SK-N-SH treated with all-trans-retinoic acid at 6 μM for 48 hours (cell line): ENCODE data around the gene MEI4.
"Not testable (repeated sequence)": the region's sequence is repeated elsewhere in the genome, so short reads cannot be mapped to it uniquely, and the experiment has no call there.

Experiments used
- ATAC-seq: fragments of 200-7000 bp; cut with Tn5 transposase; 3 replicates; pipeline ENCODE4 v1.9.1; 2020; ENCODE audit warnings: mild to moderate bottlenecking, moderate library complexity
- ARNTL ChIP-seq: fragments of 450-650 bp; formaldehyde crosslinking; IDR thresholded peaks from 2 replicates; pipeline ENCODE4 v1.5.0; 2020; ENCODE audit warnings: low read depth, mild to moderate bottlenecking, moderate library complexity, borderline replicate concordance
- BACH2 ChIP-seq: fragments of 250-450 bp; sonication (Bioruptor Pico); IDR thresholded peaks from 2 replicates; pipeline ENCODE4 v1.9.0; 2021; ENCODE audit warnings: mild to moderate bottlenecking, borderline replicate concordance
- CREB5 ChIP-seq: fragments of 250-450 bp; sonication (Bioruptor Pico); IDR thresholded peaks from 2 replicates; pipeline ENCODE4 v1.5.1; 2020; ENCODE audit warnings: low read depth, mild to moderate bottlenecking, moderate library complexity
- CSDC2 ChIP-seq: fragments of 250-450 bp; sonication (Bioruptor Pico); IDR thresholded peaks from 2 replicates; pipeline ENCODE4 v1.5.0; 2020; ENCODE audit warnings: mild to moderate bottlenecking, moderate library complexity
- GLIS3 ChIP-seq: fragments of 250-450 bp; sonication (Bioruptor Pico); IDR thresholded peaks from 2 replicates; pipeline ENCODE4 v1.5.0; 2020; ENCODE audit warnings: mild to moderate bottlenecking, moderate library complexity
- ISL1 ChIP-seq: fragments of 250-450 bp; sonication (Bioruptor Pico); IDR thresholded peaks from 2 replicates; pipeline ENCODE4 v2.1.2; 2022; ENCODE audit warnings: mild to moderate bottlenecking, moderate library complexity
- OSR1 ChIP-seq: fragments of 250-450 bp; sonication (Bioruptor Pico); IDR thresholded peaks from 2 replicates; pipeline ENCODE4 v1.8.0; 2022; ENCODE audit warnings: moderate library complexity, mild to moderate bottlenecking, inconsistent platforms
- PATZ1 ChIP-seq: fragments of 250-450 bp; sonication (Bioruptor Pico); IDR thresholded peaks from 2 replicates; pipeline ENCODE4 v1.8.0; 2020; ENCODE audit warnings: mild to moderate bottlenecking, moderate library complexity, borderline replicate concordance
- POU6F1 ChIP-seq: fragments of 250-450 bp; sonication (Bioruptor Pico); IDR thresholded peaks from 2 replicates; pipeline ENCODE4 v1.8.0; 2021; ENCODE audit warnings: low read depth, mild to moderate bottlenecking, moderate library complexity, borderline replicate concordance
- PPARA ChIP-seq: fragments of 250-450 bp; sonication (Bioruptor Pico); IDR thresholded peaks from 2 replicates; pipeline ENCODE4 v1.5.0; 2020; ENCODE audit warnings: mild to moderate bottlenecking, borderline replicate concordance
- RARB ChIP-seq: fragments of 250-450 bp; sonication (Bioruptor Pico); IDR thresholded peaks from 2 replicates; pipeline ENCODE4 v1.8.0; 2021; ENCODE audit warnings: mild to moderate bottlenecking, moderate library complexity
- SNAI2 ChIP-seq: fragments of 250-450 bp; sonication (Bioruptor Pico); IDR thresholded peaks from 2 replicates; pipeline ENCODE4 v1.5.0; 2020; ENCODE audit warnings: mild to moderate bottlenecking, moderate library complexity
- TCF4 ChIP-seq: fragments of 250-450 bp; sonication (Bioruptor Pico); IDR thresholded peaks from 2 replicates; pipeline ENCODE4 v1.8.0; 2021; ENCODE audit warnings: mild to moderate bottlenecking, moderate library complexity, borderline replicate concordance
- TOX ChIP-seq: fragments of 250-450 bp; sonication (Bioruptor Pico); IDR thresholded peaks from 2 replicates; pipeline ENCODE4 v1.8.0; 2021; ENCODE audit warnings: mild to moderate bottlenecking, moderate library complexity, borderline replicate concordance
- ZC3H10 ChIP-seq: fragments of 250-450 bp; sonication (Bioruptor Pico); IDR thresholded peaks from 2 replicates; pipeline ENCODE4 v1.5.1; 2021; ENCODE audit warnings: mild to moderate bottlenecking, moderate library complexity
- ZFP3 ChIP-seq: fragments of 250-450 bp; sonication (Bioruptor Pico); IDR thresholded peaks from 2 replicates; pipeline ENCODE4 v1.5.0; 2020; ENCODE audit warnings: mild to moderate bottlenecking, moderate library complexity
- ZFP30 ChIP-seq: fragments of 450-650 bp; formaldehyde crosslinking; IDR thresholded peaks from 2 replicates; pipeline ENCODE4 v1.5.0; 2022; ENCODE audit warnings: mild to moderate bottlenecking, moderate library complexity
- ZNF565 ChIP-seq: fragments of 450-650 bp; formaldehyde crosslinking; conservative IDR thresholded peaks from 2 replicates; pipeline ENCODE4 v1.5.0; 2020; ENCODE audit warnings: low read depth, mild to moderate bottlenecking, moderate library complexity
- ZNF70 ChIP-seq: fragments of 450-650 bp; formaldehyde crosslinking; IDR thresholded peaks from 2 replicates; pipeline ENCODE4 v1.5.0; 2020; ENCODE audit warnings: mild to moderate bottlenecking, moderate library complexity
- TF ChIP-seq, protein P1 (sequence below): fragments of 250-450 bp; sonication (Bioruptor Pico); IDR thresholded peaks from 2 replicates; pipeline ENCODE4 v1.5.0; 2020; ENCODE audit warnings: mild to moderate bottlenecking, moderate library complexity
- TF ChIP-seq, protein P2 (sequence below): fragments of 250-450 bp; sonication (Bioruptor Pico); IDR thresholded peaks from 2 replicates; pipeline ENCODE4 v1.5.1; 2021; ENCODE audit warnings: mild to moderate bottlenecking, moderate library complexity

Gene MEI4

GRCh38 chr6:77683515-77683914 lies 30.7 kb downstream of the MEI4 start:
- TF ChIP-seq TOX (no peak), ZFP3 (CRISPR knock-in tag) (no peak), PPARA (CRISPR knock-in tag) (no peak), OSR1 (no peak), GLIS3 (CRISPR knock-in tag) (no peak)
- ATAC-seq: no peak

GRCh38 chr6:77686931-77687330 lies 34.1 kb downstream of the MEI4 start:
- TF ChIP-seq ISL1 (CRISPR knock-in tag) (no peak), BACH2 (CRISPR knock-in tag) (no peak), PATZ1 (CRISPR knock-in tag) (no peak), SNAI2 (CRISPR knock-in tag) (no peak), ZFP30 (CRISPR knock-in tag) (no peak)
- TF ChIP-seq, all 23 proteins: peak for 0

DNA sequence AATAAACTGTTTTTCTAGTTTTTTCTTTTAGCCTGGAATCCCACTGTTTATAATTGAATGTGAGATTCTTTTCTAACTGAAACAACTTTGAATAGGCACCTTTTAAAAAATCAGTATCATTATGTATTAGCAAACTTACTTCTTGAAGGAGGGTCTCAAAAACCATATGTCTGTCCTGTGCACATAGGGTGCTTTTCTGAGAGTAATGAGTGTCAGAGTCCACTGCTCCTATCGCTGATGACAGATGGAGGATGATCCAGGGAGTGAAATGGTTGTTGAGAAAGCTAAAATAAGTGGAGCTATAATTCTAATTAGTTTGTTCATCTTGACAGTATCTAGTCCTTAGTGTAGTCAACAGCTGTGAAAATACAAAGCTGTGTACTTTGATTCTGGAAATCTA lies 35.8 kb downstream of the MEI4 start:
- no peak for ATAC-seq
- TF ChIP-seq ARNTL (CRISPR knock-in tag): no peak
- no peak for TF ChIP-seq GLIS3 (CRISPR knock-in tag)
- no peak for TF ChIP-seq ZNF70
- no peak for TF ChIP-seq ZFP30 (CRISPR knock-in tag)
- TF ChIP-seq, protein P1, sequence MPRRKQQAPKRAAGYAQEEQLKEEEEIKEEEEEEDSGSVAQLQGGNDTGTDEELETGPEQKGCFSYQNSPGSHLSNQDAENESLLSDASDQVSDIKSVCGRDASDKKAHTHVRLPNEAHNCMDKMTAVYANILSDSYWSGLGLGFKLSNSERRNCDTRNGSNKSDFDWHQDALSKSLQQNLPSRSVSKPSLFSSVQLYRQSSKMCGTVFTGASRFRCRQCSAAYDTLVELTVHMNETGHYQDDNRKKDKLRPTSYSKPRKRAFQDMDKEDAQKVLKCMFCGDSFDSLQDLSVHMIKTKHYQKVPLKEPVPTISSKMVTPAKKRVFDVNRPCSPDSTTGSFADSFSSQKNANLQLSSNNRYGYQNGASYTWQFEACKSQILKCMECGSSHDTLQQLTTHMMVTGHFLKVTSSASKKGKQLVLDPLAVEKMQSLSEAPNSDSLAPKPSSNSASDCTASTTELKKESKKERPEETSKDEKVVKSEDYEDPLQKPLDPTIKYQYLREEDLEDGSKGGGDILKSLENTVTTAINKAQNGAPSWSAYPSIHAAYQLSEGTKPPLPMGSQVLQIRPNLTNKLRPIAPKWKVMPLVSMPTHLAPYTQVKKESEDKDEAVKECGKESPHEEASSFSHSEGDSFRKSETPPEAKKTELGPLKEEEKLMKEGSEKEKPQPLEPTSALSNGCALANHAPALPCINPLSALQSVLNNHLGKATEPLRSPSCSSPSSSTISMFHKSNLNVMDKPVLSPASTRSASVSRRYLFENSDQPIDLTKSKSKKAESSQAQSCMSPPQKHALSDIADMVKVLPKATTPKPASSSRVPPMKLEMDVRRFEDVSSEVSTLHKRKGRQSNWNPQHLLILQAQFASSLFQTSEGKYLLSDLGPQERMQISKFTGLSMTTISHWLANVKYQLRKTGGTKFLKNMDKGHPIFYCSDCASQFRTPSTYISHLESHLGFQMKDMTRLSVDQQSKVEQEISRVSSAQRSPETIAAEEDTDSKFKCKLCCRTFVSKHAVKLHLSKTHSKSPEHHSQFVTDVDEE (CRISPR knock-in tag): no peak
- TF ChIP-seq PATZ1 (CRISPR knock-in tag): no peak

More at GRCh38 chr6:77686931-77687330, 34.1 kb downstream of the MEI4 start:
- ATAC-seq: no peak

- ATAC-seq: not testable (repeated sequence)
Measured at GRCh38 chr6:77700095-77700494, 47.3 kb downstream of the MEI4 start.

DNA sequence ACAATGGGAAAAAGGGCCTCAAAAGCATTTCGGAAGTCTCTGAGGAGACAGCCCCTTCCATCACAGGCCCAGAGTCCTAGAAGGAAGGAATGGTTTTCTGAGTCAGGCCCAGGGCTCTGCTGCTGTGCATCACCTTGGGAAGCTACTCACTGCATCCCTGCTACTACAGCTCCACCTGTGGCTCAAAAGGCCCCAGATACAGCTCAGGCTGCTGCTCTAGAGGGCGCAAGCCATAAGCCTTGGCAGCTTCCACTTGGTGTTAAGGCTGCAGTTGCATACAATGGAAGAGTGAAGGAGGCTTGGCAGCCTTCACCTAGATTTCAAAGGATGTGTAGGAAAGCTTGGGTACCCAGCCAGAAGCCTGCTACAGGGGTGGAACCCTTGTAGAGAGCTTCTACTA lies 54.8 kb downstream of the MEI4 start:
- ATAC-seq: no peak
- TF ChIP-seq POU6F1 (CRISPR knock-in tag) (no peak), SNAI2 (CRISPR knock-in tag) (no peak), ZNF565 (CRISPR knock-in tag) (no peak), PATZ1 (CRISPR knock-in tag) (no peak), ISL1 (CRISPR knock-in tag) (no peak), ARNTL (CRISPR knock-in tag) (no peak), BACH2 (CRISPR knock-in tag) (no peak), GLIS3 (CRISPR knock-in tag) (no peak), RARB (no peak), CSDC2 (CRISPR knock-in tag) (no peak), TOX (no peak), ZNF70 (no peak), ZC3H10 (CRISPR knock-in tag) (no peak), TCF4 (CRISPR knock-in tag) (no peak), CREB5 (CRISPR knock-in tag) (no peak)
- TF ChIP-seq, protein P2, sequence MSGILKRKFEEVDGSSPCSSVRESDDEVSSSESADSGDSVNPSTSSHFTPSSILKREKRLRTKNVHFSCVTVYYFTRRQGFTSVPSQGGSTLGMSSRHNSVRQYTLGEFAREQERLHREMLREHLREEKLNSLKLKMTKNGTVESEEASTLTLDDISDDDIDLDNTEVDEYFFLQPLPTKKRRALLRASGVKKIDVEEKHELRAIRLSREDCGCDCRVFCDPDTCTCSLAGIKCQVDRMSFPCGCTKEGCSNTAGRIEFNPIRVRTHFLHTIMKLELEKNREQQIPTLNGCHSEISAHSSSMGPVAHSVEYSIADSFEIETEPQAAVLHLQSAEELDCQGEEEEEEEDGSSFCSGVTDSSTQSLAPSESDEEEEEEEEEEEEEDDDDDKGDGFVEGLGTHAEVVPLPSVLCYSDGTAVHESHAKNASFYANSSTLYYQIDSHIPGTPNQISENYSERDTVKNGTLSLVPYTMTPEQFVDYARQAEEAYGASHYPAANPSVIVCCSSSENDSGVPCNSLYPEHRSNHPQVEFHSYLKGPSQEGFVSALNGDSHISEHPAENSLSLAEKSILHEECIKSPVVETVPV (CRISPR knock-in tag): no peak
